Measurements from ENCODE around the gene BMP8B.
"Not testable (repeated sequence)": the region's sequence is repeated elsewhere in the genome, so short reads cannot be mapped to it uniquely, and the experiment has no call there.

BMP8B gene

GRCh38 chr1:39777896-39778295, 10.8 kb downstream of the BMP8B start:
- FAIRE-seq = not testable (repeated sequence)

- no peak for FAIRE-seq
These were observed 11.4 kb downstream of the BMP8B start for GRCh38 chr1:39777306-39777705.

GRCh38 chr1:39776886-39777285, 11.8 kb downstream of the BMP8B start:
- FAIRE-seq = no peak

GRCh38 chr1:39776400-39776713, 12.3 kb downstream of the BMP8B start:
- FAIRE-seq = no peak

- FAIRE-seq = not testable (repeated sequence)
These were observed 12.8 kb downstream of the BMP8B start for GRCh38 chr1:39775676-39776399.

GRCh38 chr1:39775141-39775540, 13.5 kb downstream of the BMP8B start:
- FAIRE-seq = not testable (repeated sequence)

- not testable (repeated sequence) for FAIRE-seq
These were observed 15.2 kb downstream of the BMP8B start for GRCh38 chr1:39773369-39773979.

- FAIRE-seq = not testable (repeated sequence)
These were observed 17.6 kb downstream of the BMP8B start, which contains the start of gene OXCT2 for GRCh38 chr1:39771022-39771532. TSS of gene OXCT2 (minus strand) at chr1:39771348. CDS start at chr1:39771255, 93 bp downstream.

GRCh38 chr1:39770100-39771021, 18.3 kb downstream of the BMP8B start:
- not testable (repeated sequence) for FAIRE-seq

GRCh38 chr1:39769502-39769901, 19.2 kb downstream of the BMP8B start:
- not testable (repeated sequence) for FAIRE-seq

- FAIRE-seq = not testable (repeated sequence)
These were observed 22.2 kb downstream of the BMP8B start for GRCh38 chr1:39766466-39766865.

GRCh38 chr1:39764512-39764911, 24.2 kb downstream of the BMP8B start:
- FAIRE-seq = not testable (repeated sequence)

- FAIRE-seq = not testable (repeated sequence)
These were observed 24.9 kb downstream of the BMP8B start for GRCh38 chr1:39763619-39764374.

- no peak for FAIRE-seq
These were observed 25.8 kb downstream of the BMP8B start for GRCh38 chr1:39762550-39763540.

- FAIRE-seq = no peak
These were observed 27.0 kb downstream of the BMP8B start for GRCh38 chr1:39761557-39762260.

GRCh38 chr1:39761016-39761415, 27.6 kb downstream of the BMP8B start:
- no peak for FAIRE-seq

GRCh38 chr1:39760074-39761008, 28.3 kb downstream of the BMP8B start:
- FAIRE-seq = no peak

- no peak for FAIRE-seq
These were observed 29.3 kb downstream of the BMP8B start for GRCh38 chr1:39759436-39759726.
